Measurements from ENCODE around the gene FAM180B. TPM values are rescaled to one million over a fixed set of nuclear protein-coding genes. Genes with fewer than 3 reads are reported as not detected.
"Not testable (repeated sequence)": the region's sequence is repeated elsewhere in the genome, so short reads cannot be mapped to it uniquely, and the experiment has no call there.

FAM180B gene
- total and polyA plus RNA-seq, 2 of the 8 experiments (the other 6 are each of a cell fraction or from before 2014, with no cell fraction given) = 0.09 TPM; not detected in 1

- H3K9me3 ChIP-seq (ENCODE audit: insufficient read depth in 2 of 2, low read depth in 1 of 2, low read length in 1 of 2); CTCF ChIA-PET (ENCODE audit: partially characterized antibody); H3K27ac ChIP-seq (ENCODE audit: low read depth, low read length); H3K4ac ChIP-seq (replicated peaks; ENCODE audit: insufficient read length, low read depth, low read length); H3K79me1 ChIP-seq (ENCODE audit: low read depth, low read length); H3K23ac ChIP-seq (ENCODE audit: insufficient read length); DNase-seq (ENCODE audit: low read depth in 1 of 2, low spot score in 2 of 2); H2AK5ac ChIP-seq (ENCODE audit: low read depth, low read length); POLR2A ChIA-PET (ENCODE audit: partially characterized antibody); FAIRE-seq; H2BK5ac ChIP-seq (ENCODE audit: low read depth, low read length); H4K20me1 ChIP-seq (replicated peaks in 1 of 2; ENCODE audit: control insufficient read depth in 1 of 2, insufficient read depth in 2 of 2, low read length in 2 of 2); H3K4me3 ChIP-seq (ENCODE audit: extremely low read depth in 1 of 4, insufficient read depth in 2 of 4, low read depth in 3 of 4, low read length in 4 of 4); H2AFZ ChIP-seq (ENCODE audit: low read length); H2BK12ac ChIP-seq (ENCODE audit: low read depth, low read length); H4K5ac ChIP-seq (ENCODE audit: insufficient read length, low read depth, low read length); H2BK20ac ChIP-seq (ENCODE audit: low read length); H3K18ac ChIP-seq (ENCODE audit: extremely low read depth, low read length); H3K4me1 ChIP-seq (replicated peaks in 1 of 4; ENCODE audit: control insufficient read depth in 3 of 4, insufficient read depth in 4 of 4, low read length in 3 of 4); H3K4me2 ChIP-seq (ENCODE audit: insufficient read depth in 1 of 2, low read depth in 2 of 2, low read length in 2 of 2); H3K56ac ChIP-seq (replicated peaks; ENCODE audit: insufficient read length, low read depth, low read length); H2BK120ac ChIP-seq (replicated peaks; ENCODE audit: low read depth, low read length); H3K9ac ChIP-seq (replicated peaks in 1 of 4; ENCODE audit: extremely low read depth in 1 of 4, low read depth in 3 of 4, low read length in 3 of 4); H3K14ac ChIP-seq (ENCODE audit: insufficient read length); H4K91ac ChIP-seq (replicated peaks; ENCODE audit: insufficient read length, low read length); H4K8ac ChIP-seq (ENCODE audit: extremely low read depth, insufficient read depth, low read length); H3K27me3 ChIP-seq (replicated peaks in 1 of 4; ENCODE audit: control insufficient read depth in 3 of 4, extremely low read depth in 1 of 4, insufficient read depth in 3 of 4, low read length in 3 of 4); H3K23me2 ChIP-seq (ENCODE audit: low read depth, low read length); H2BK15ac ChIP-seq (ENCODE audit: low read length): not testable (repeated sequence)
- H3K79me2 ChIP-seq (ENCODE audit: control insufficient read depth in 1 of 2, insufficient read depth in 2 of 2, low read length in 2 of 2) = peaks cover 0 to 19% of the 10 kb centered on the region in 2 experiments; a peak in 3 of 4 replicates
- H3K36me3 ChIP-seq (ENCODE audit: control insufficient read depth in 2 of 4, insufficient read depth in 4 of 4, low read length in 3 of 4) = peaks cover 10 to 51% (median 24%) of the 10 kb centered on the region in 4 experiments; a peak in 7 of 8 replicates
- 94% methylated on average over 11 of the region's 11 CpGs; no CpG with 5 or more reads in 1 of the 2 experiments for WGBS, 2 experiments (ENCODE audit: extremely low coverage in 1 of 2, insufficient coverage in 1 of 2, insufficient read length in 1 of 2, insufficient replicate concordance in 2 of 2, low coverage in 1 of 2, low lambda C conversion rate in 2 of 2, missing lambda C conversion rate in 1 of 2)
Measured at GRCh38 chr11:47636331-47636730, 49.9 kb downstream of the FAM180B start.

Small RNA genes within 50 kb of the gene (small RNA-seq; reads per million reads assigned to genes)
- gene RN7SL652P (ENCODE audit: insufficient read depth) (not detected), gene RNU5E-10P (ENCODE audit: insufficient read depth) (not detected)

Other genes starting within 250 kb of the FAM180B start
- not detected in 2 replicates for gene MYBPC3, start 234.0 kb upstream of the FAM180B start, total RNA-seq (2021; fragmentation: NEBNext Ultra II Directional; extraction: Animal tissue kit (Norgen Biotek cat#: 25700))
- gene MYBPC3, start 234.0 kb upstream of the FAM180B start, polyA plus RNA-seq (2011; rRNA removed) = 0.02 and 0.05 TPM in 2 replicates
- gene SPI1, start 208.1 kb upstream of the FAM180B start, total RNA-seq (2021; fragmentation: NEBNext Ultra II Directional; extraction: Animal tissue kit (Norgen Biotek cat#: 25700)) = not detected in 2 replicates
- gene SPI1, start 208.1 kb upstream of the FAM180B start, polyA plus RNA-seq (2011; rRNA removed) = 0.12 and 0.28 TPM in 2 replicates
- 20.9 and 23.2 TPM in 2 replicates for gene SLC39A13, start 178.1 kb upstream of the FAM180B start, total RNA-seq (2021; fragmentation: NEBNext Ultra II Directional; extraction: Animal tissue kit (Norgen Biotek cat#: 25700))
- 30.0 and 42.9 TPM in 2 replicates for gene SLC39A13, start 178.1 kb upstream of the FAM180B start, polyA plus RNA-seq (2011; rRNA removed)
- gene PSMC3, start 160.2 kb upstream of the FAM180B start, total RNA-seq (2021; fragmentation: NEBNext Ultra II Directional; extraction: Animal tissue kit (Norgen Biotek cat#: 25700)) = 159 and 160 TPM in 2 replicates
- 105 and 114 TPM in 2 replicates for gene PSMC3, start 160.2 kb upstream of the FAM180B start, polyA plus RNA-seq (2011; rRNA removed)
- gene RAPSN, start 137.5 kb upstream of the FAM180B start, total RNA-seq (2021; fragmentation: NEBNext Ultra II Directional; extraction: Animal tissue kit (Norgen Biotek cat#: 25700)) = 0.34 TPM in 1 of 2 replicates, not detected in the other
- 0.05 and 0.06 TPM in 2 replicates for gene RAPSN, start 137.5 kb upstream of the FAM180B start, polyA plus RNA-seq (2011; rRNA removed)
- gene CELF1, start 33.5 kb upstream of the FAM180B start, total RNA-seq (2021; fragmentation: NEBNext Ultra II Directional; extraction: Animal tissue kit (Norgen Biotek cat#: 25700)) = 194 and 197 TPM in 2 replicates
- gene CELF1, start 33.5 kb upstream of the FAM180B start, polyA plus RNA-seq (2011; rRNA removed) = 114 and 131 TPM in 2 replicates
- 44.8 and 48.4 TPM in 2 replicates for gene PTPMT1, start 21.1 kb upstream of the FAM180B start, total RNA-seq (2021; fragmentation: NEBNext Ultra II Directional; extraction: Animal tissue kit (Norgen Biotek cat#: 25700))
- 105 TPM in 2 replicates for gene PTPMT1, start 21.1 kb upstream of the FAM180B start, polyA plus RNA-seq (2011; rRNA removed)
- 12.0 and 14.0 TPM in 2 replicates for gene KBTBD4, start 7.7 kb upstream of the FAM180B start, total RNA-seq (2021; fragmentation: NEBNext Ultra II Directional; extraction: Animal tissue kit (Norgen Biotek cat#: 25700))
- 15.8 and 19.5 TPM in 2 replicates for gene KBTBD4, start 7.7 kb upstream of the FAM180B start, polyA plus RNA-seq (2011; rRNA removed)
- gene NDUFS3, start 7.6 kb upstream of the FAM180B start, total RNA-seq (2021; fragmentation: NEBNext Ultra II Directional; extraction: Animal tissue kit (Norgen Biotek cat#: 25700)) = 135 and 136 TPM in 2 replicates
- 201 and 241 TPM in 2 replicates for gene NDUFS3, start 7.6 kb upstream of the FAM180B start, polyA plus RNA-seq (2011; rRNA removed)
- gene C1QTNF4, start 7.7 kb downstream of the FAM180B start, total RNA-seq (2021; fragmentation: NEBNext Ultra II Directional; extraction: Animal tissue kit (Norgen Biotek cat#: 25700)) = 3.5 and 6.0 TPM in 2 replicates
- 3.9 and 4.8 TPM in 2 replicates for gene C1QTNF4, start 7.7 kb downstream of the FAM180B start, polyA plus RNA-seq (2011; rRNA removed)
- gene MTCH2, start 55.9 kb downstream of the FAM180B start, total RNA-seq (2021; fragmentation: NEBNext Ultra II Directional; extraction: Animal tissue kit (Norgen Biotek cat#: 25700)) = 157 and 167 TPM in 2 replicates
- 126 and 171 TPM in 2 replicates for gene MTCH2, start 55.9 kb downstream of the FAM180B start, polyA plus RNA-seq (2011; rRNA removed)
- gene AGBL2, start 128.7 kb downstream of the FAM180B start, total RNA-seq (2021; fragmentation: NEBNext Ultra II Directional; extraction: Animal tissue kit (Norgen Biotek cat#: 25700)) = 2.1 and 5.3 TPM in 2 replicates
- gene AGBL2, start 128.7 kb downstream of the FAM180B start, polyA plus RNA-seq (2011; rRNA removed) = 6.5 and 7.1 TPM in 2 replicates
- 73.1 and 78.5 TPM in 2 replicates for gene FNBP4, start 180.7 kb downstream of the FAM180B start, total RNA-seq (2021; fragmentation: NEBNext Ultra II Directional; extraction: Animal tissue kit (Norgen Biotek cat#: 25700))
- 85.7 and 87.8 TPM in 2 replicates for gene FNBP4, start 180.7 kb downstream of the FAM180B start, polyA plus RNA-seq (2011; rRNA removed)